Epithelial cell of alveolus of lung (primary cell): ENCODE data around the gene SRXN1. TPM values are rescaled to one million over a fixed set of nuclear protein-coding genes. Genes with fewer than 3 reads are reported as not detected.

Experiments used
- total RNA-seq: library from RNA; depleted of rRNA; stranded (reverse); fragments of >200 nt; gene quantifications from 2 replicates; pipeline ENCODE4 v1.2.1, GENCODE V29; 2015

Gene SRXN1
- total RNA-seq = 47.9 and 70.2 TPM in 2 replicates

GRCh38 chr20:653110-653589 lies at the start of gene SRXN1:
Gene SRXN1 (minus strand): TSS chr20:653200. CDS start chr20:653185, 15 bp downstream.

GRCh38 chr20:675453-676314 lies 22.7 kb upstream of the SRXN1 start, which contains the start of gene SCRT2:
Gene SCRT2 (minus strand): TSS chr20:675802. CDS start chr20:675601, 201 bp downstream.

GRCh38 chr20:610130-611046 lies 42.6 kb downstream of the SRXN1 start, which contains the start of gene TCF15:
Gene TCF15 (minus strand): TSS chr20:610309. CDS start chr20:610237, 72 bp downstream.

Other genes with a start within 250 kb of the SRXN1 start
- 115 and 128 TPM in 2 replicates for gene RBCK1, start 244.9 kb downstream of the SRXN1 start, total RNA-seq
- 27.2 and 32.7 TPM in 2 replicates for gene TBC1D20, start 190.7 kb downstream of the SRXN1 start, total RNA-seq
- gene CSNK2A1, start 109.4 kb downstream of the SRXN1 start, total RNA-seq = 84.4 and 94.3 TPM in 2 replicates
- not detected in 2 replicates for gene TCF15, start 42.9 kb downstream of the SRXN1 start, total RNA-seq
- not detected in 2 replicates for gene SCRT2, start 22.6 kb upstream of the SRXN1 start, total RNA-seq
- gene SLC52A3, start 115.3 kb upstream of the SRXN1 start, total RNA-seq = not detected in 2 replicates
- gene FAM110A, start 180.5 kb upstream of the SRXN1 start, total RNA-seq = 1.8 and 4.7 TPM in 2 replicates